GM12875 (cell line): ENCODE measurements around the gene FUBP3.

Source experiments
- H3K4me3 ChIP-seq: one replicate; pipeline ENCODE4 v1.5.1; 2011; ENCODE audit warnings: low read depth, low read length, control low read depth
- TF ChIP-seq, protein P1 (sequence below): IDR thresholded peaks from 2 replicates; pipeline ENCODE4 v1.5.1; 2011; ENCODE audit warnings: low read depth, mild to moderate bottlenecking, control low read depth, inconsistent platforms, low read length, moderate library complexity, borderline replicate concordance; ENCODE audit not compliant: insufficient read depth

FUBP3 gene

DNA sequence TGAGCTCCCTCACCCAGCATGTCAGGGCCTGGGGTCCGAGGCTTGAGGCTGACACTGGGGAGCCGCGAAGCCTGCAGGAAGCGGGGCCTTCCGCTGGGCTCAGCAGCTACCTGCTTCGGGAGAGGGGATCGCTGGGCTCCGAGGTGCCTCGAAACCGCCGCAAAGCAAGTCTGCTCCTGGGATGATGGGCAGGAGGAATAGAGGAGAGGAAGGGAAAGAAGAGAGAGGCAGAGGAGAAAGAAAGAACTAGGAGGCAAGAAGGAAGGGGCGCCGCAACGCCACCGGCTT, 83.5 kb downstream of the FUBP3 start:
- TF ChIP-seq, protein P1, sequence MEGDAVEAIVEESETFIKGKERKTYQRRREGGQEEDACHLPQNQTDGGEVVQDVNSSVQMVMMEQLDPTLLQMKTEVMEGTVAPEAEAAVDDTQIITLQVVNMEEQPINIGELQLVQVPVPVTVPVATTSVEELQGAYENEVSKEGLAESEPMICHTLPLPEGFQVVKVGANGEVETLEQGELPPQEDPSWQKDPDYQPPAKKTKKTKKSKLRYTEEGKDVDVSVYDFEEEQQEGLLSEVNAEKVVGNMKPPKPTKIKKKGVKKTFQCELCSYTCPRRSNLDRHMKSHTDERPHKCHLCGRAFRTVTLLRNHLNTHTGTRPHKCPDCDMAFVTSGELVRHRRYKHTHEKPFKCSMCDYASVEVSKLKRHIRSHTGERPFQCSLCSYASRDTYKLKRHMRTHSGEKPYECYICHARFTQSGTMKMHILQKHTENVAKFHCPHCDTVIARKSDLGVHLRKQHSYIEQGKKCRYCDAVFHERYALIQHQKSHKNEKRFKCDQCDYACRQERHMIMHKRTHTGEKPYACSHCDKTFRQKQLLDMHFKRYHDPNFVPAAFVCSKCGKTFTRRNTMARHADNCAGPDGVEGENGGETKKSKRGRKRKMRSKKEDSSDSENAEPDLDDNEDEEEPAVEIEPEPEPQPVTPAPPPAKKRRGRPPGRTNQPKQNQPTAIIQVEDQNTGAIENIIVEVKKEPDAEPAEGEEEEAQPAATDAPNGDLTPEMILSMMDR: no peak
- no peak overlapping the region for H3K4me3 ChIP-seq

- TF ChIP-seq, protein P1: no peak
- H3K4me3 ChIP-seq: no peak overlapping the region
Observed at GRCh38 chr9:130663258-130663976, 84.0 kb downstream of the FUBP3 start.

DNA sequence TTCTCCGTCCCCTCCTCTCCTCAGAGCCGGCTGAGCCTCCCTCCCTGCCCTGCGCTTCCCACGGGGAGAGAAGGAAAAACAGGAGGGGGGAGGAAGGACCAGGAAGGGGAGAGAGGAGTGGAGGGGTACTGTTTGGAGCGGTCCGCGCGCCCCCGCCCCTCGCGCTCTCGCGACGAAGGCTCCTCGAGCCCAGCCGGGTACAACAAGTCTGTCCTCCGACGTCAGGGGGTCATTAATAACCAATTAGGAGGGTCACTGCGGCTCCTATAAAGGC, 84.5 kb downstream of the FUBP3 start:
- TF ChIP-seq, protein P1: no peak
- no peak overlapping the region for H3K4me3 ChIP-seq

DNA sequence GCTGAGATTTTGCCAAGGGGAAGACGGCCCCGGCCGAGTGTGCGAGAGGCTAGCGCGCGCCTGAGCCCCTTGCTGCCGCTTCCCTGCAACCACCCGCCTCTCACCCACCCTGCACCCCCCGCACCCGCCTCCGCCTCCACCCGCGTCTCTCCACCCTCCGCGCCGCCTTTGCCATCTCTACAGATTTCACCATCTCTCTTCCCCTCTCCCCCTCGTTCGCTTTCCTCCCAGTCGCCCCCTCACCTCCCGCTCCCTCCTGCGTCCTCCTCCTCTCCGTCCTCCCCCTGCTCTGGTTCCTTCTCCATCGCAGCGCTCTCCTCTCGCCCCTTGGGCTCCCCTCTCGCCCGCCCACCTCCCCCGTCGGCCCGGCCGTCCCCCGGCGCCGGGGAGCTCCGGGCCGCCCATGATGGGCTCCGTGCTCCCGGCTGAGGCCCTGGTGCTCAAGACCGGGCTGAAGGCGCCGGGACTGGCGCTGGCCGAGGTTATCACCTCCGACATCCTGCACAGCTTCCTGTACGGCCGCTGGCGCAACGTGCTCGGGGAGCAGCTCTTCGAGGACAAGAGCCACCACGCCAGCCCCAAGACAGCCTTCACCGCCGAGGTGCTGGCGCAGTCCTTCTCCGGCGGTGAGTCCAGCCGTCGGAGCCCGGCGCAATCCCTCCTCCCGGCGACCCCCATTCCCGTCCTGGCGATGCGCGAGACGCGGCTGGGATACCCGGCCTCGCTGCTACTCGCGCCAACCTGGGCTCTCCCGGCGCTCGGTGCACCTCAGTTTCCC, 85.1 kb downstream of the FUBP3 start, which contains the start of gene PRDM12:
Gene PRDM12 (plus strand): TSS at position 344 of the 778 bp plus-strand sequence. CDS start 60 bp downstream, at position 404.
- no peak within 1 kb of the TSS for H3K4me3 ChIP-seq
- TF ChIP-seq, protein P1: no peak

- TF ChIP-seq, protein P1: no peak
- no peak overlapping the region for H3K4me3 ChIP-seq
Observed at GRCh38 chr9:130665029-130665430, 85.7 kb downstream of the FUBP3 start.

GRCh38 chr9:130665431-130666392, 86.3 kb downstream of the FUBP3 start:
- H3K4me3 ChIP-seq: no peak overlapping the region
- TF ChIP-seq, protein P1: no peak
